Transverse colon (tissue), 4 donors: ENCODE data around the gene RCAN2.

ENCODE experiments used
- CTCF ChIP-seq, 5 experiments: fragments of 200-600 bp in 3 of 5; fragments of 450-650 bp in 2 of 5; sonication (generic) in 3 of 5; IDR thresholded peaks; 1 replicate in 2 of 5; 2 replicates in 3 of 5; pipeline ENCODE4 v1.5.1; 2016 to 2017; ENCODE audit warnings: antibody characterized with exemption in 5 of 5, inconsistent platforms in 3 of 5, mild to moderate bottlenecking in 2 of 5, moderate library complexity in 1 of 5
- POLR2A ChIP-seq: fragments of 450-650 bp; IDR thresholded peaks from one replicate; pipeline ENCODE4 v1.6.1; 2016; ENCODE audit warnings: antibody characterized with exemption, mild to moderate bottlenecking, moderate library complexity
- POLR2AphosphoS5 ChIP-seq, 3 donors: sonication (generic); formaldehyde crosslinking; IDR thresholded peaks; one replicate each; pipeline ENCODE4 v1.6.1; 2016; ENCODE audit warnings: antibody characterized with exemption in 3 of 3

- no peak for TF ChIP-seq POLR2AphosphoS5 (IDR thresholded peaks at IDR 0.05)
- no peak for TF ChIP-seq CTCF (IDR thresholded peaks at IDR 0.05)
- TF ChIP-seq POLR2A, result no peak
These were observed 114.6 kb downstream of the RCAN2 start for GRCh38 chr6:46376562-46377061.
